HUES64 (cell line): Measurements from ENCODE around the gene ADCY1.

Source experiments
- H3K27ac ChIP-seq: 2 replicates; pipeline ENCODE4 v1.7.0; 2013; ENCODE audit warnings: low read depth, low read length, inconsistent platforms
- H3K27me3 ChIP-seq: 2 replicates; pipeline ENCODE4 v1.6.1; 2013; ENCODE audit warnings: mild to moderate bottlenecking, low read length; ENCODE audit not compliant: insufficient read depth
- H3K36me3 ChIP-seq: 2 replicates; pipeline ENCODE4 v1.6.1; 2013; ENCODE audit warnings: mild to moderate bottlenecking, low read length; ENCODE audit not compliant: insufficient read depth
- H3K4me1 ChIP-seq: 2 replicates; pipeline ENCODE4 v1.6.1; 2013; ENCODE audit warnings: mild to moderate bottlenecking, low read length, moderate library complexity; ENCODE audit not compliant: insufficient read depth
- H3K4me3 ChIP-seq: 2 replicates; pipeline ENCODE4 v1.5.1; 2013; ENCODE audit warnings: mild to moderate bottlenecking, low read length, moderate library complexity
- H3K9ac ChIP-seq: 2 replicates; pipeline ENCODE4 v1.6.1; 2013; ENCODE audit warnings: mild to moderate bottlenecking, low read depth, low read length
- H3K9me3 ChIP-seq: 2 replicates; pipeline ENCODE4 v1.6.1; 2013; ENCODE audit warnings: low read depth, low read length; ENCODE audit not compliant: insufficient read depth
- WGBS: fragments of 150-250, 120-280 bp; methylation state at CpG from one replicate; pipeline ENCODE4 v1.1.7; 2013; ENCODE audit warnings: missing lambda C conversion rate; 5-methylcytosine and 5-hydroxymethylcytosine counted together

ADCY1 gene

DNA sequence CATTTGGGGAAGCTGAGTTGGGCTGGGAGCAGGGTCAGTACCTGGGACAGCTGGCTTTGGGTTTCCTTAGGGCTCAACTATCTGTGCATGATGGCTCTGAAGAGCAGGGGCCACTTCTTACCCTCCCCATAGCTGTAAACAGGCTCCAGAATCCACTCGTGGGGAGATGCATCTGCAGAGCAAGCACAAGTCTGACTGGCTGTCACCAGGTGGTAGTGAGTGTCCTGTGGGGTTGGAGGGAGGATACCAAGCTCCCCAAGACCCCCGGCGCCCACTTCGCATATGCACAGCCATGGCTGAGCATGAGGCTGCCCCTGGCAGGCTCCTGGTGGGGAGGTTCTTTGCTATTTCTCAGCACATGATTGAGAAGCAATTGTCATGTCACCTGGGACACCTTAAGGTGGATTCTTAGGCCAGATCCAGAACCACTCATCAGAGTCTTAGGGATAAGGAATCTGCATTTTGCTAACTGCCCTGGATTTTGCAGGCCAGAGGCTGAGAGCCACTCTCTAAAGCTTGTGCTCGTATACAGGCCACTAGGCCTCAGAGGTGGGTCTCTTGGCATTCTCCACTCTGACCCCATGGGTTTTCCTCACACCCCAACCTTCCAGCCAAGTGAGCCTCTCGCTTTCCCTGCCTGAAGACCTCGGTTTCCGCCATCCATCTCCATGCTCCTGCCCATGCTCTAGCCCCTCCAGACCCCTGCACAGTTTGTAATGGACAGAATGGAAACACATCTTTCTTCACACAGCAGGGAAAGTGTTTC, 53.7 kb downstream of the ADCY1 start:
- Histone ChIP-seq H3K36me3 (no peaks in the 10 kb centered on the region), H3K4me3 (no peak overlapping the region), H3K27ac (no peak overlapping the region), H3K4me1 (no peaks in the 10 kb centered on the region), H3K27me3 (no peaks in the 10 kb centered on the region), H3K9me3 (peaks cover 11% of the 10 kb centered on the region; the same call in 1 of the 2 replicates), H3K9ac (no peak overlapping the region)
- WGBS, result 93% methylated on average over 8 of the region's 8 CpGs

DNA sequence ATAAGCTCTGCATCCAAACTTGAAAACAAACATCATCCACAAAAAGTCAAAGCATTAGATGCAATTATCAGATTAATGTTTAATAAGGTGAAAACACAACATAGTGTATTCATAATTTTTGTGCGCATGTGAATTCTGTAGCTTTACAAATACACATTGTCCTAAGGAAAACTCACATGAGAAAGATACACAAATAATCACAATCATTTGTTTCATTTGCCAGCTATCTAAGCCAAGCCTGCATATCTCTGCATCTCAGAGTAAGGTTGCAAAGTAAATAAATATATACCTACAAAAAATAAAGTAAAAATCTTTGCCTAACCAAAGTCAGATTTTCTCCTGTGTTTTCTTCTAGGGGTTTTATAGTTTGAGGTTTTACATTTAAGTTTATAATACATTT, 57.4 kb downstream of the ADCY1 start:
- no peaks in the 10 kb centered on the region for H3K4me1 ChIP-seq
- H3K9me3 ChIP-seq, result peaks cover 11% of the 10 kb centered on the region; the same call in 1 of the 2 replicates
- no peak overlapping the region for H3K4me3 ChIP-seq
- WGBS, result 92% methylated on average over 1 of the region's 1 CpG
- no peak overlapping the region for H3K27ac ChIP-seq
- no peak overlapping the region for H3K9ac ChIP-seq
- H3K27me3 ChIP-seq, result no peaks in the 10 kb centered on the region
- no peaks in the 10 kb centered on the region for H3K36me3 ChIP-seq

DNA sequence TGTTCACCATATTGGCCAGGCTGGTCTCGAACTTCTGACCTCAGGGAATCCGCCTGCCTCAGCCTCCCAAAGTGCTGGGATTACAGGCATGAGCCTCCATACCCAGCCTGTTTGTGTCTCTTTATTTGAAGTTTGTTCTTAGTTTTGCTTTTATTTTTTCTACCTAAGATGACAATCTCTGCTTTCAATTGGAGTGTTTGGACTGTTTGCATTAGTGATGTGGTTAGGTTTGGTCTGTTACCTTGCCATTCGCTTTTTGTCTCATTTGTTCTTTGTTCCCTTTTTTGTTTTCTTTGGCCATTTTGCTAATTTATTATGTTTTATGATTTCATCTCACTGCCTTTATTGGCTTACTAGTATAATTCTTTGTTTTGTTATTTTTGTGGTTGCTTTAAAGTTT, 62.6 kb downstream of the ADCY1 start:
- H3K4me1 ChIP-seq, result no peaks in the 10 kb centered on the region
- no peak overlapping the region for H3K9ac ChIP-seq
- no peak overlapping the region for H3K4me3 ChIP-seq
- H3K27me3 ChIP-seq, result no peaks in the 10 kb centered on the region
- H3K36me3 ChIP-seq, result no peaks in the 10 kb centered on the region
- no peaks in the 10 kb centered on the region for H3K9me3 ChIP-seq
- no peak overlapping the region for H3K27ac ChIP-seq
- WGBS, result 97% methylated on average over 3 of the region's 3 CpGs

DNA sequence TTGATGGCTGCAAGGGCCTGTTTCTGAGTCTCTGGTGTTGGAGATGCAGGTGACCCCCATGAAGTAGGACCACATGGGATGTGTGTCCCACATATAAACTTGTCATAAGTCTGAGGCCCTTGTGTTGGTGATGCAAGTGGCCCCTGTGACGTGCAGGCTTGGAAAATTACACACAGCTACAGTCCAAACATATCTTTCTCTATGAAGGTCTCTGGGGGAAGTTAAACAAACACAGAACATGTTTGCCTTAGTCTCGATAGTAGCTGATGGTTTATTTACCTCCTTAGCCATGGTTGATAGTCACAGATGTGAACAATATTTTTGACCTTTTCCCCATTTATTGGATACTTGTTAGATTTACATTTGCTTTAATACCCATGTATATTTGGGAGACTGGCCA, 64.7 kb downstream of the ADCY1 start:
- Histone ChIP-seq H3K9me3 (no peaks in the 10 kb centered on the region), H3K4me1 (no peaks in the 10 kb centered on the region), H3K36me3 (no peaks in the 10 kb centered on the region), H3K27me3 (no peaks in the 10 kb centered on the region), H3K4me3 (no peak overlapping the region), H3K27ac (no peak overlapping the region), H3K9ac (no peak overlapping the region)
- WGBS, result 90% methylated on average over 2 of the region's 2 CpGs

DNA sequence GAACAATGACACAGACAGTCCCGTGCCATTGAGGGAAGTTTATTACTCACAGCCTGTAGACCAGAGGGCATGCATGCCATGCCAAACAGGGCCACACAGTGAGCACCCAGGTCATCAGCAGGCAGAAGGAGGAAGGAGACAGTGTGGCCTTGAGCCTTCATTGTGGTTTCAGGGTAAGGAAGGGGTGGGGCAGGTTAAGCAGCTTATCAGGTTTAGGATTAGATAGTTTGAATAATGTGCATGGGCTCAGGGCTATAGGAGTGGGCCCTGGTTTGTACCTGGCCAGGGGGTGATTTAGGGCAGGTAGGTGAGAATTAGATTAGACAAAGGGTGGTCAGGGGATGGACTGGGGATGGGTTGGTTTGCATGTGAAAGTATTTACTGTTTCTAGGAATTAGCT, 67.9 kb downstream of the ADCY1 start:
- Histone ChIP-seq H3K9me3 (no peaks in the 10 kb centered on the region), H3K27me3 (no peaks in the 10 kb centered on the region), H3K36me3 (no peaks in the 10 kb centered on the region), H3K4me1 (no peaks in the 10 kb centered on the region), H3K4me3 (no peak overlapping the region), H3K9ac (no peak overlapping the region), H3K27ac (no peak overlapping the region)
- WGBS, result 88% methylated on average over 1 of the region's 1 CpG

DNA sequence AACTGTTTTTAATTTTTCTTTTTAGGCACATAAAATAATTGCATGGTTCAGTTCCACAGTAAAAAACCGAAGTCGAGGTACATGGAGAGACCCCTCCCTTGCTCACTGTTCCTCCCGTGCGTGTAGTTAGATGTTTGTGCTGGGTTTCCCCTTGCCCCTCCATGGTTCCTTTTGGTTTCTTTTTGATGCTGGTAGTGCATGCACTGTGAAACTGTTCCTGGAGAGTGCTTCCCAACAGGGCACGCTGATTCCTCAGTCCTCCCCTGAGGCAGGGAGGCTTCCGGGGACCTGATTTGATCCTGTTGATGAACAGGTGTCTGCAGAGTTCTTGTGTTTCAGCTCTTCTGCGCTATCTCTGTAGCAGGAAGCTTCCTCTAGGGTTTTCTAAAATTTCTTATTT, 69.5 kb downstream of the ADCY1 start:
- Histone ChIP-seq H3K9me3 (no peaks in the 10 kb centered on the region), H3K36me3 (no peaks in the 10 kb centered on the region), H3K9ac (no peak overlapping the region), H3K4me1 (no peaks in the 10 kb centered on the region), H3K27me3 (no peaks in the 10 kb centered on the region), H3K27ac (no peak overlapping the region), H3K4me3 (no peak overlapping the region)
- 92% methylated on average over 7 of the region's 7 CpGs for WGBS

DNA sequence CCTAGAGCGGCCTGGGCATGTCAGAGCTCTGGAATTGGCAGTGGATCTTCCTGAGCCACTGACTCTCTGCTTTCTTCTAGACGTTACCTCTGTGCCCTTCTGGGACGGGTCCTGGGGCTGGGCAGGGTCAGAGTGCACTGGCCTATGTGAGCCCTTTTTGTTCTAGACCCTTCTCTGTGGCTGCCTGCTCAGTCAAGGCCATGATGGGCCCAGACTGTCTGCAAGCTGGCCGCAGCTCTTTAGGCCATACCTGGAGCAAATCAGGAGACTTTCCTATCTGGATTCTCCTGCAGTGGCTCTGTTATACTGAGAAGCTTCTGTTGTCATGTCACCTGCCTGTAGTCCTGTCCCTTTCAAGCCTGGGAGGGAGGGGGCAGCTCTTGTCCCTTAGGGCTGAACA, 70.1 kb downstream of the ADCY1 start:
- Histone ChIP-seq H3K4me1 (no peaks in the 10 kb centered on the region), H3K9me3 (no peaks in the 10 kb centered on the region), H3K27me3 (no peaks in the 10 kb centered on the region), H3K36me3 (peaks cover 1% of the 10 kb centered on the region; the same call in 1 of the 2 replicates), H3K27ac (no peak overlapping the region), H3K4me3 (no peak overlapping the region), H3K9ac (no peak overlapping the region)
- 93% methylated on average over 4 of the region's 4 CpGs for WGBS

DNA sequence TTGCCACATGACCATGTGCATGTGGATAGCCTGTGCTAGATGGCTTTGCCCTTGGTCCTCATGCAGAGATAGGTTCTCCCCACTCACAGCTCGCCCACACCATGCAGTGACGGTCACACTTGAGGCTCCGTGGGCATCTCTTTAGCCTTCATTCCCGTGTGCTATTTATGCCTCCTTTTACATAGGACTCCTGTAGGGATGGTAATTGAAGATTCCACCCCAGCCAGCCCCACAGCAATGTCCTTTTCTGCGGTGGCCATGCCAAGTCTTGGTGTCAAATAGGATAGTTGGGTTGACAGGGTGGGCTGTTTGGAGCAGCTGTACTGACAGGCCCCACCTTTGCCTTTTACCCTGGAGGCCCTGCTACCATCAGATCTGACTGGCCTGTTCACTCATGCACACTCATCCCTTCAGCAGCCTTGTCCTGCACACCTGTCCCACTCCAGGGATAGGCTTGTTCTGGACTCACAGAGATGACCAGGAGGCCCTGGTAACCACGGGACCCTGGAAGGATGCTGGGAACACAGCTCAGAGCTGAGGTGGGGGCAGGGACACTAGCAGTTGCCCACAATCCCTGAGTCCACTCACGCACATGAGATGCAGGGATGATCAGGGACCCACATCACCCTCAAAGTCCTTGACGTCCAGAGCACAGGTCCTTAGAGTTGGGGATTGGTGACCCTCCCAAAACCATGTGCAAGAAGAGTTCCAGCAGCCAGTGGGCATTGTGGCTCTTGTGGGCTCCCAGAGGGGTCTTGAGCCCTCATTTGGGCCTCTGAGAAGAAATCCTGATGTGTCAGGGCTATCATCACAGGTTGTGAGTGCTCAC, 71.2 kb downstream of the ADCY1 start:
- Histone ChIP-seq H3K27ac (no peak overlapping the region), H3K4me1 (no peaks in the 10 kb centered on the region), H3K4me3 (no peak overlapping the region), H3K27me3 (no peaks in the 10 kb centered on the region), H3K9ac (no peak overlapping the region), H3K9me3 (no peaks in the 10 kb centered on the region), H3K36me3 (peaks cover 9% of the 10 kb centered on the region)
- WGBS, result 92% methylated on average over 7 of the region's 8 CpGs

DNA sequence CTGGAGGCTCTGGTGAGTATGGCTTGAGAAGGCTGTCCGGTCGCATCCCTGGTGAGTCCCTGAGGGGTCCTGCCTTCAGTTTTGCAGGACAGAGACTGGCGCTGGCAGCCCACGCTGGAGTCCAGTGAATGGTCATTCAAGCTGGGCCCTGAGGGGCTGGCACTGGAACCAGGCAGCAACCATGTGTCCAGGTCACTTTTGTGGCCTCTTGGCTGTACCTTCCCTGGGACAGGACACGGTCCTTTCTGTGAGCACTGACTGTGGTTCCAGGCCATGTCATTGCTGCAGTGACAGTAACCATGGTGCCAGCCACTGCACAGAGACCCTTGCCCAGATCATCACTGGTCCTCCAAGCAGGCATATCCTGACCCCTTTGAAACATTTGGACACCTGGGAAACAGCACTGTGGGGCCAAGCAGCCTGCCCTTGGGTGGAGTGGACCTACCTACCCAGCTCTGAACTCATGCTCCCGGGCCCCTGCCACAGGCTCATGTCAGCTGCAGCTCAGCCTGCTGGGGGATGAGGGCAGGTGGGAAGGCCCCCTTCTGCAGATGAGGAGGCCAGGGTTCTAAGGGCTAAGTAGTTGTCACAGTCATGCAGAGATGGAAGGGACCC, 72.1 kb downstream of the ADCY1 start:
- WGBS, result 93% methylated on average over 6 of the region's 6 CpGs
- H3K36me3 ChIP-seq, result peaks cover 9% of the 10 kb centered on the region
- no peak overlapping the region for H3K4me3 ChIP-seq
- no peak overlapping the region for H3K9ac ChIP-seq
- H3K9me3 ChIP-seq, result no peaks in the 10 kb centered on the region
- no peak overlapping the region for H3K27ac ChIP-seq
- H3K4me1 ChIP-seq, result no peaks in the 10 kb centered on the region
- no peaks in the 10 kb centered on the region for H3K27me3 ChIP-seq

DNA sequence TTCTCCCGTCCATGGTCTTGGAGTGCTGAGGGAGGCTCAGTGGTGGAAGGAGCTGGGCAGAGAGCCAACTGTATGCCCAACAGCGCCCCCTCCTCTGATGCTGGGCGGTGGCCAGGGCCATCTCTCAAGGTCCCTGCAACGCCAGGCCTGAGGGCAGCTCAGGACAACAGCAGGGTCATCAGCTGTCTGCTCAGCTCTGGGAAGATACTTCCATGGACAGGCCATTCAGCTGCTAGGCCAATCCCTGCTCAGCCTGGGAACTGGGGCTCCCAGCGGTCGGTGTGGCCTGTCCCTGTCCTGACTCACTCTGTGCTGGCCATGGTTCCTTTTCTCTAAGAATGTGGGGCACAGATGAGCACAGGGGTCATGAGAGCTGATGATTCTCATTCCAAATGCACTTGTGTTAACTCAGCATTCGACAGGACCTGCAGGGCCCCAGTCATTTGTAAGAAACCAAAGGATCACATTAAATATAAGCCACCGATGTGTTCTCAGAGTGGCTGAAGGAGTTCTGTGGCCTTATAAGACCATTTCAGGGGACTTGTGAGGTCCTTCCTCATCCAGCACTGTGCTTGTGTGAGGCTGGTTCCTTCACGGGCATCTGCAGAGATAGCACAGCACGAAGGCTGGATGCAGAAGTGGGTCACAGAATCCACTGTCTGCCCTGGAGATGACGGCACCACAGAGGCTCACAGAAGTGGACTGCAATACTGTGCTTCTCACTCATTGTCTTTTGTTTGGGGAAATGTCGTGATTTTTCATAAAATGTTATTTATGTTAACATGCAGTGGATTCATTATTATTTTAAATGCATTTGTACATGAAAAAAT, 73.0 kb downstream of the ADCY1 start:
- H3K4me3 ChIP-seq, result no peak overlapping the region
- no peaks in the 10 kb centered on the region for H3K9me3 ChIP-seq
- H3K27me3 ChIP-seq, result no peaks in the 10 kb centered on the region
- H3K4me1 ChIP-seq, result no peaks in the 10 kb centered on the region
- WGBS, result 94% methylated on average over 11 of the region's 12 CpGs
- H3K27ac ChIP-seq, result no peak overlapping the region
- peaks cover 9% of the 10 kb centered on the region for H3K36me3 ChIP-seq
- H3K9ac ChIP-seq, result no peak overlapping the region
